ENCODE data around the gene SAP130.

GRCh38 chr2:127932199-127932876 lies 95.5 kb downstream of the SAP130 start:
- TF ChIP-seq, protein P1, sequence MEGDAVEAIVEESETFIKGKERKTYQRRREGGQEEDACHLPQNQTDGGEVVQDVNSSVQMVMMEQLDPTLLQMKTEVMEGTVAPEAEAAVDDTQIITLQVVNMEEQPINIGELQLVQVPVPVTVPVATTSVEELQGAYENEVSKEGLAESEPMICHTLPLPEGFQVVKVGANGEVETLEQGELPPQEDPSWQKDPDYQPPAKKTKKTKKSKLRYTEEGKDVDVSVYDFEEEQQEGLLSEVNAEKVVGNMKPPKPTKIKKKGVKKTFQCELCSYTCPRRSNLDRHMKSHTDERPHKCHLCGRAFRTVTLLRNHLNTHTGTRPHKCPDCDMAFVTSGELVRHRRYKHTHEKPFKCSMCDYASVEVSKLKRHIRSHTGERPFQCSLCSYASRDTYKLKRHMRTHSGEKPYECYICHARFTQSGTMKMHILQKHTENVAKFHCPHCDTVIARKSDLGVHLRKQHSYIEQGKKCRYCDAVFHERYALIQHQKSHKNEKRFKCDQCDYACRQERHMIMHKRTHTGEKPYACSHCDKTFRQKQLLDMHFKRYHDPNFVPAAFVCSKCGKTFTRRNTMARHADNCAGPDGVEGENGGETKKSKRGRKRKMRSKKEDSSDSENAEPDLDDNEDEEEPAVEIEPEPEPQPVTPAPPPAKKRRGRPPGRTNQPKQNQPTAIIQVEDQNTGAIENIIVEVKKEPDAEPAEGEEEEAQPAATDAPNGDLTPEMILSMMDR (IDR thresholded peaks at IDR 0.05) = no peak
- TF ChIP-seq POLR2A (IDR thresholded peaks at IDR 0.05) = no peak

Data from lower leg skin (tissue), 3 donors.